Smooth muscle cell (in vitro differentiated cells): ENCODE measurements around the gene SHROOM3. TPM values are rescaled to one million over a fixed set of nuclear protein-coding genes. Genes with fewer than 3 reads are reported as not detected.

Experiments used
- DNase-seq: peaks from one replicate; lab custom pipeline; 2025; ENCODE audit not compliant: unreplicated experiment; lab: John Stamatoyannopoulos, UW
- H2AFZ ChIP-seq: fragments of 200-600 bp; sonication (generic); 2 replicates; pipeline ENCODE4 v1.6.0; 2016; ENCODE audit warnings: antibody characterized with exemption, low read depth, mild to moderate bottlenecking
- H3F3A ChIP-seq: fragments of 200-600 bp; sonication (generic); 2 replicates; pipeline ENCODE4 v1.6.0; 2017; ENCODE audit warnings: antibody characterized with exemption, low read depth
- H3K27ac ChIP-seq: fragments of 200-600 bp; sonication (generic); 2 replicates; pipeline ENCODE4 v1.5.1; 2016; ENCODE audit warnings: low read depth, mild to moderate bottlenecking
- H3K27me3 ChIP-seq: fragments of 200-600 bp; sonication (generic); 2 replicates; pipeline ENCODE4 v1.6.1; 2016; ENCODE audit warnings: low read depth, mild to moderate bottlenecking
- H3K36me3 ChIP-seq: fragments of 200-600 bp; sonication (generic); 2 replicates; pipeline ENCODE4 v1.5.1; 2016; ENCODE audit warnings: low read depth
- H3K4me1 ChIP-seq: fragments of 200-600 bp; sonication (generic); 2 replicates; pipeline ENCODE4 v1.5.1; 2016; ENCODE audit warnings: low read depth
- H3K4me2 ChIP-seq: fragments of 200-600 bp; sonication (generic); 2 replicates; pipeline ENCODE4 v1.6.0; 2016; ENCODE audit warnings: mild to moderate bottlenecking
- H3K4me3 ChIP-seq: fragments of 200-600 bp; sonication (generic); 2 replicates; pipeline ENCODE4 v1.5.1; 2016; ENCODE audit warnings: mild to moderate bottlenecking
- H3K79me2 ChIP-seq: fragments of 200-600 bp; sonication (generic); 2 replicates; pipeline ENCODE4 v1.6.0; 2016; ENCODE audit warnings: low read depth, mild to moderate bottlenecking
- H3K9ac ChIP-seq: fragments of 200-600 bp; sonication (generic); 2 replicates; pipeline ENCODE4 v1.6.0; 2016; ENCODE audit warnings: low read depth
- H3K9me3 ChIP-seq: fragments of 200-600 bp; sonication (generic); replicated peaks from 2 replicates; pipeline ENCODE4 v1.5.1; 2016; ENCODE audit warnings: low read depth
- H4K20me1 ChIP-seq: fragments of 200-600 bp; sonication (generic); 2 replicates; pipeline ENCODE4 v1.6.0; 2016; ENCODE audit warnings: low read depth
- CTCF ChIP-seq: fragments of 200-600 bp; sonication (generic); IDR thresholded peaks from 2 replicates; pipeline ENCODE4 v1.5.1; 2017; ENCODE audit warnings: borderline replicate concordance, mild to moderate bottlenecking, antibody characterized with exemption; ENCODE audit not compliant: insufficient read depth, poor library complexity, severe bottlenecking
- WGBS: methylation state at CpG from one replicate; pipeline ENCODE4 v1.1.7; 2016; ENCODE audit warnings: low lambda C conversion rate; 5-methylcytosine and 5-hydroxymethylcytosine counted together
- polyA plus RNA-seq: library from polyadenylated mRNA; unstranded; fragments of >200 nt; fragmentation: Nextera tagmentation; extraction: Ambion mirVana; gene quantifications from 2 replicates; pipeline ENCODE4 v1.2.1, GENCODE V29; 2016
- total RNA-seq: library from RNA; depleted of rRNA; stranded (reverse); fragments of >200 nt; gene quantifications from 2 replicates; pipeline ENCODE4 v1.2.3, GENCODE V29; 2014

SHROOM3 gene
- total and polyA plus RNA-seq, 2 experiments from 2014 or later, result 10.0 to 31.9 TPM

- Histone ChIP-seq H3K27me3 (no peaks in the 10 kb centered on the region), H3K36me3 (no peaks in the 10 kb centered on the region), H3K9ac (no peak overlapping the region), H3K4me3 (peak overlapping the region; percentile 6), H3K9me3 (no peaks in the 10 kb centered on the region), H3K4me2 (peak overlapping the region; percentile 7), H4K20me1 (no peaks in the 10 kb centered on the region), H3K79me2 (no peaks in the 10 kb centered on the region), H3F3A (peaks cover 5% of the 10 kb centered on the region), H3K27ac (no peak overlapping the region), H3K4me1 (peaks cover 5% of the 10 kb centered on the region), H2AFZ (no peak overlapping the region)
- TF ChIP-seq CTCF, result no peak
- DNase-seq, result no peak
- WGBS, result 57% methylated on average over 14 of the region's 14 CpGs
These were observed 144.8 kb downstream of the SHROOM3 start for GRCh38 chr4:76579596-76580375.

- H2AFZ ChIP-seq, result no peak overlapping the region
- H3K4me3 ChIP-seq, result no peak overlapping the region
- no peak for DNase-seq
- H3K4me1 ChIP-seq, result peaks cover 14% of the 10 kb centered on the region
- TF ChIP-seq CTCF, result no peak
- H3K27me3 ChIP-seq, result no peaks in the 10 kb centered on the region
- H3F3A ChIP-seq, result peaks cover 5% of the 10 kb centered on the region
- no peaks in the 10 kb centered on the region for H3K36me3 ChIP-seq
- no peaks in the 10 kb centered on the region for H3K79me2 ChIP-seq
- no peak overlapping the region for H3K27ac ChIP-seq
- H3K9me3 ChIP-seq, result no peaks in the 10 kb centered on the region
- WGBS, result 90% methylated on average over 4 of the region's 4 CpGs
- no peaks in the 10 kb centered on the region for H4K20me1 ChIP-seq
- H3K4me2 ChIP-seq, result no peak overlapping the region
- H3K9ac ChIP-seq, result no peak overlapping the region
These were observed 146.3 kb downstream of the SHROOM3 start for GRCh38 chr4:76581077-76581962.

DNA sequence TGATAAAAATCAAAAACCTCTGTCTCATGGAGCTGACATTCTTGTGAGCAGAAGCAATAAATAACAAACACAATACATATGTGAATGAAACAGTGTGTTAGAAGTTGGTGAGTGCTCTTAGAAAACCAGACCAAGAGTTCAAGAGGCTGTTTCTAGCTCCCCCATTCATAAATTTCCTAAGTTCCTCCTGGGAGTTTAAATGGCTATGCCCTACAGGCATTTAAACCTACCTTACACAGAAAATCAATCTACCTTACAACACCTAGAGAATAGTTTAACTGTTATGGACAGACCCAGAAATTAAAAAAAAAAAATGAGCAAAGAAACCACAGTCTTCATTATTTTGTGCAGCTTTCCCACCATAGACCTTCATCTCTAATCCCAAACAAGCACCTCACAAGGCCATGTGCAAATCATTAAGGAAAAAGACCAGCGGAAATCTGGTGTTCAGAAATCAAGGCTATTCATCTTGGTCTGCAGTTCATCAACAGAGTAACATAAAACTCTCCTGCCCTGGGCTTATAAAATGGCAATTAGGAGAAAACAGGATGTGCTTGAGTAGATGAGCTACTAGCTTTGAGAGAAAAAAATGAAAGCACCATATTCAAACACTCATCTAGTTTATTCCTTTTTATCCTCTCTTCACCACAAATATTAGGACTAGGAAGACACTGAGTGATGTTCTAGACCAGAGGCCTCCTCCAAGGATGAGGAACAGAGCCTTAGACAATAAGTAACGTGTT is 147.2 kb downstream of the SHROOM3 start:
- H3K4me2 ChIP-seq, result no peak overlapping the region
- peaks cover 5% of the 10 kb centered on the region for H3F3A ChIP-seq
- WGBS, result 26% methylated on average over 2 of the region's 2 CpGs
- no peak overlapping the region for H3K9ac ChIP-seq
- no peaks in the 10 kb centered on the region for H3K36me3 ChIP-seq
- DNase-seq, result no peak
- no peak overlapping the region for H2AFZ ChIP-seq
- no peaks in the 10 kb centered on the region for H4K20me1 ChIP-seq
- H3K79me2 ChIP-seq, result peaks cover under 1% of the 10 kb centered on the region
- H3K9me3 ChIP-seq, result no peaks in the 10 kb centered on the region
- H3K27ac ChIP-seq, result no peak overlapping the region
- H3K4me3 ChIP-seq, result no peak overlapping the region
- H3K27me3 ChIP-seq, result no peaks in the 10 kb centered on the region
- peaks cover 15% of the 10 kb centered on the region for H3K4me1 ChIP-seq
- TF ChIP-seq CTCF, result no peak
